Fibroblast of lung (primary cell): ENCODE data around the gene FAM185A. TPM values are rescaled to one million over a fixed set of nuclear protein-coding genes. Genes with fewer than 3 reads are reported as not detected.

Experiments used
- DNase-seq, 2 donors: peaks; one replicate each; pipeline versions ENCODE4 v3.0.0 to v3.0.0-alpha.2; 2010; ENCODE audit warnings: low read depth in 2 of 2
- H2AFZ ChIP-seq: 2 replicates; pipeline ENCODE4 v1.5.1; 2012; ENCODE audit warnings: low read length, control low read depth, inconsistent platforms
- H3K27ac ChIP-seq: 2 replicates; pipeline ENCODE4 v1.5.1; 2011; ENCODE audit warnings: low read length, control low read depth; ENCODE audit not compliant: insufficient read depth
- H3K27me3 ChIP-seq: 2 replicates; pipeline ENCODE4 v1.5.1; 2011; ENCODE audit warnings: mild to moderate bottlenecking, low read length; ENCODE audit not compliant: control insufficient read depth, insufficient read depth
- H3K36me3 ChIP-seq: 2 replicates; pipeline ENCODE4 v1.5.1; 2011; ENCODE audit warnings: low read length; ENCODE audit not compliant: control insufficient read depth, insufficient read depth
- H3K4me1 ChIP-seq: 2 replicates; pipeline ENCODE4 v1.5.1; 2011; ENCODE audit warnings: low read length; ENCODE audit not compliant: control insufficient read depth, insufficient read depth; ENCODE audit errors: extremely low read depth
- H3K4me2 ChIP-seq: 2 replicates; pipeline ENCODE4 v1.5.1; 2011; ENCODE audit warnings: low read length, control low read depth; ENCODE audit not compliant: insufficient read depth; ENCODE audit errors: extremely low read depth
- H3K4me3 ChIP-seq, 4 experiments: fragments of 200-600 bp in 1 of 4; sonication (generic) in 1 of 4; replicated peaks in 1 of 4; 2 replicates each; pipeline ENCODE4 v1.5.1; 2011 to 2016; ENCODE audit warnings: low read length in 4 of 4, low read depth in 3 of 4, mild to moderate bottlenecking in 3 of 4, control low read depth in 2 of 4, inconsistent platforms in 1 of 4, mixed read lengths in 1 of 4; ENCODE audit not compliant: insufficient read depth in 1 of 4; ENCODE audit errors: control extremely low read depth in 1 of 4
- H3K79me2 ChIP-seq: 2 replicates; pipeline ENCODE4 v1.5.1; 2012; ENCODE audit warnings: mild to moderate bottlenecking, low read length, inconsistent platforms; ENCODE audit not compliant: control insufficient read depth, insufficient read depth
- H3K9ac ChIP-seq: 2 replicates; pipeline ENCODE4 v1.5.1; 2011; ENCODE audit warnings: mild to moderate bottlenecking, low read length, control low read depth; ENCODE audit not compliant: insufficient read depth
- H3K9me3 ChIP-seq: 2 replicates; pipeline ENCODE4 v1.5.1; 2012; ENCODE audit warnings: low read depth, low read length; ENCODE audit not compliant: control insufficient read depth, insufficient read depth
- H4K20me1 ChIP-seq: 2 replicates; pipeline ENCODE4 v1.5.1; 2011; ENCODE audit warnings: low read length; ENCODE audit not compliant: control insufficient read depth, insufficient read depth; ENCODE audit errors: extremely low read depth
- CTCF ChIP-seq, 2 donors: IDR thresholded peaks in 1 of 2; conservative IDR thresholded peaks in 1 of 2; 1 replicate in 1 of 2; 2 replicates in 1 of 2; pipeline ENCODE4 v1.5.1; 2011 to 2012; ENCODE audit warnings: low read length in 2 of 2, control low read depth in 1 of 2, inconsistent platforms in 1 of 2, low read depth in 1 of 2, mild to moderate bottlenecking in 1 of 2
- EZH2 ChIP-seq: IDR thresholded peaks from 2 replicates; pipeline ENCODE4 v1.5.1; 2012; ENCODE audit warnings: low read length, control low read depth, mild to moderate bottlenecking; ENCODE audit errors: missing control alignments
- polyA plus RNA-seq, 2 donors: library from polyadenylated mRNA; depleted of rRNA in 1 of 2; stranded (reverse) in 1 of 2; unstranded in 1 of 2; fragments of >200 nt; gene quantifications; 2 replicates each; pipeline ENCODE4 v1.2.1, GENCODE V29; 2011 to 2012; ENCODE audit warnings: missing spikeins in 1 of 2
- total RNA-seq: library from RNA; depleted of rRNA; stranded (reverse); fragments of >200 nt; gene quantifications from 2 replicates; pipeline ENCODE4 v1.2.1, GENCODE V29; 2014

The FAM185A gene
- total and polyA plus RNA-seq, 2 donors (not counting 1 experiment from before 2014, with no cell fraction given) = 4.0 to 9.9 TPM

GRCh38 chr7:102829075-102829474, 80.3 kb downstream of the FAM185A start:
- no peak for TF ChIP-seq CTCF (conservative IDR thresholded peaks at IDR 0.05 in 1 of 2, IDR thresholded peaks at IDR 0.05 in 1 of 2; ENCODE audit: low read depth in 1 of 2, low read length in 2 of 2)
- TF ChIP-seq EZH2 = no peak
- Histone ChIP-seq H3K36me3 (no peaks in the 10 kb centered on the region), H3K4me3 (no peak overlapping the region), H3K27ac (no peak overlapping the region), H3K79me2 (no peaks in the 10 kb centered on the region), H3K4me1 (no peaks in the 10 kb centered on the region), H2AFZ (no peak overlapping the region), H3K27me3 (no peaks in the 10 kb centered on the region), H3K9ac (no peak overlapping the region), H3K4me2 (no peak overlapping the region), H3K9me3 (no peaks in the 10 kb centered on the region), H4K20me1 (no peaks in the 10 kb centered on the region)
- no peak for DNase-seq

GRCh38 chr7:102830197-102830596, 81.4 kb downstream of the FAM185A start:
- H3K79me2 ChIP-seq = no peaks in the 10 kb centered on the region
- peak; percentile 39 to 62 for DNase-seq
- no peaks in the 10 kb centered on the region for H4K20me1 ChIP-seq
- no peaks in the 10 kb centered on the region for H3K9me3 ChIP-seq
- H3K27me3 ChIP-seq = no peaks in the 10 kb centered on the region
- no peak overlapping the region for H3K27ac ChIP-seq
- H3K4me3 ChIP-seq = no peak overlapping the region
- no peak overlapping the region for H3K4me2 ChIP-seq
- peaks cover 2% of the 10 kb centered on the region for H3K4me1 ChIP-seq
- H2AFZ ChIP-seq = no peak overlapping the region
- H3K9ac ChIP-seq = no peak overlapping the region
- no peaks in the 10 kb centered on the region for H3K36me3 ChIP-seq
- TF ChIP-seq EZH2 (no peak), CTCF (conservative IDR thresholded peaks at IDR 0.05 in 1 of 2, IDR thresholded peaks at IDR 0.05 in 1 of 2; ENCODE audit: low read depth in 1 of 2, low read length in 2 of 2) (no peak)

- no peaks in the 10 kb centered on the region for H3K9me3 ChIP-seq
- H3K79me2 ChIP-seq = no peaks in the 10 kb centered on the region
- no peaks in the 10 kb centered on the region for H4K20me1 ChIP-seq
- H3K4me3 ChIP-seq = no peak overlapping the region
- TF ChIP-seq EZH2 = no peak
- TF ChIP-seq CTCF (conservative IDR thresholded peaks at IDR 0.05 in 1 of 2, IDR thresholded peaks at IDR 0.05 in 1 of 2; ENCODE audit: low read depth in 1 of 2, low read length in 2 of 2) = no peak
- no peak overlapping the region for H3K9ac ChIP-seq
- H3K4me1 ChIP-seq = peaks cover 12% of the 10 kb centered on the region
- H3K36me3 ChIP-seq = no peaks in the 10 kb centered on the region
- H3K27me3 ChIP-seq = no peaks in the 10 kb centered on the region
- H3K27ac ChIP-seq = no peak overlapping the region
- no peak for DNase-seq
- no peak overlapping the region for H3K4me2 ChIP-seq
- no peak overlapping the region for H2AFZ ChIP-seq
Observed at GRCh38 chr7:102832674-102833073, 83.9 kb downstream of the FAM185A start.
